GM19193 (cell line): ENCODE data around the gene CDYL.

Experiments used
- POLR2A ChIP-seq: IDR thresholded peaks from 4 replicates; pipeline ENCODE4 v1.6.1; 2011; ENCODE audit not compliant: insufficient read depth, insufficient read length; ENCODE audit errors: extremely low read depth

The CDYL gene

DNA sequence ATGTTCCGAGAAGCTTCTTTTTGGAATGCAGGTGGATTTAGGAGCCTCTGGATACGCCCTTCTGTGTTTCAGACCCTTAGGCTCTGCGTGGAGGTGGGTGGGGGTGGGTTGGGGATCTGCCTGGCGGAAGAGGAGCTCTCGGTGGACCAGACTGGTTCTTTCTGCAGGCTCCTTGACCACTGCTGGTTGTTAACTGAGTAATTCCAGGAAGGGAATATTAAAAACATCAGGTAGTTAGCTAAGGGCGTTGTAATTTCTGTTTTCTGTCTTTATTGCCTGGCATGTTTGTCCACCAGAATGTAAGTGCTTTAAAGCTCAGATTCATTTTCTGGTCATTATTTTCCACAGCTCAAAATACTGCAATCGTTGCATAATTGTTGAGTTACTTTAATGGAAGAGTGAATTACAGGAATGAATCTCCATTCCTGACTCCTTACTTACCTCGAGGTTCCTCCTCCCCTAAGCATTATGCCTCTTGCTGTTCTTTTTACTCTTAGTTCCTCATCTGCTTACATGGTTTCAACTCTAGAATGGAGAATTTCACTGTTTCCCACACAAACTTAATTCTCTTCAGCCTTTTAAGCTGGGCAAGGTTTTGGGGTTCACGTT lies 5.9 kb downstream of the CDYL start:
- TF ChIP-seq POLR2A, result no peak

DNA sequence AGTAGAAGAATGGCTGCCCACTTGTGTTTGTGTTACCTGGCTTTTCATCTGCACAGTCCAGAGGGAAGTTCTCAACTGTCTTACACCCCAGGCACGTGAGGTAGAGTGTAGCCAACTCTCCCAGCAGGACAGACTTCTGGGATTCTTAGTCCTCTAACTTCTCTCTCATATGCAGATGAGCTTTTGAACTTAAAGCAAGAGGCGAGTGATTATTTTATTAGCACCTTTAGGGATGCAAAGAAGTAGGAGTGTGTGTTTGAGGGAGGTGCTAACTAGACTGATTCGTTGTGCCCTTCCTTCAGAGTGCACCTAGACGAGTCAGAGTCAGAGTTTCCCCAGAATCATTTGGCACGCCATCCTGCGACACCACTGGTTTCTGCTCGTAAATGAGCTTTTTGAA lies 10.8 kb downstream of the CDYL start:
- no peak for TF ChIP-seq POLR2A

DNA sequence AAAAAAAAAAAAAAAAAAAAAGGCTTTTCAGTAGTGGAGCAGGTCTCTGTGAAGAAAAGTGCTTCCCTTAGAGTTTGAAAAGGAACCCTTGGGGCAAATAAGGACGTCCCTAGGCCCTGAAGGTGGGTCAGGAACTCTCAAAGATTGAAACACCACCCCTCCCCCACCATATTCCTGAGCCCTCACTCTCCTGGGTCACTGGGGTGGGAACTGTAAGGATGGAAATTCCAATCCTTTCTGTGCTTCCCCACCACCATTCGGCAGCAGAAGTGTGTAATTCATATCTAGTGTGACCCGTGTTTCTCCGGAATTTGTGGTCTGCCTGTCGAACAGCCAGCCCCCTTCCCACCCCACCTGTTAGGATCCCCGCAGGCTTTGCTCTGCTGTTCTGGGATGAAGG lies 12.3 kb downstream of the CDYL start:
- TF ChIP-seq POLR2A, result no peak

DNA sequence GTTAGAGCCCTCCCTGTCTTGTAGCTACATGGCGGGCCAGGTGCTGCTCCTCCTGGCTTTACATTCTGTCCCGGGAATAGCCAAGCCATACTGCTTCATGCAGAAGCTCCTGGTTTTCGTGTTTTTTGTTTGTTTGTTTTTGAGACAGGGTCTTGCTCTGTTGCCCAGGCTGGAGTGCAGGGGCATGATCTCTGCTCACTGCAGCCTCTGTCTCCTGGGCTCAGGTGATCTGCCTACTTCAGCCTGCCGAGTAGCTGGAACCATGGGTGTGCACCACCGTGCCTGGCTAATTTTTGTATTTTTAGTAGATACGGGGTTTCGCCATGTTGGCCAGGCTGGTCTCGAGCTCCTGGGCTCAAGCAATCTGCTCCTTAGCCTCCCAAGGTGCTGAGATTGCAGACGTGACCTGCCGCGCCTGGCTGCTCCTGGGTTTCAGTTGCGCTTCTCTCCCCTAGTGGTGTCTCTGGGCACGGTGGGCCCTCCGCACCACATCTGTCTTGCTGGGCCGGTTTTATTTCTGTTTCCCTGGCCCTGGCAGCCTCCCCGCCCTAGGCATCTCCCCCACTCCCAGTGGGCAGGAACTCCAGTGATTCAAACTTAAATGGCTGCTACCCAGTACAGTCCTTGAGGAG lies 12.9 kb downstream of the CDYL start:
- TF ChIP-seq POLR2A, result no peak

DNA sequence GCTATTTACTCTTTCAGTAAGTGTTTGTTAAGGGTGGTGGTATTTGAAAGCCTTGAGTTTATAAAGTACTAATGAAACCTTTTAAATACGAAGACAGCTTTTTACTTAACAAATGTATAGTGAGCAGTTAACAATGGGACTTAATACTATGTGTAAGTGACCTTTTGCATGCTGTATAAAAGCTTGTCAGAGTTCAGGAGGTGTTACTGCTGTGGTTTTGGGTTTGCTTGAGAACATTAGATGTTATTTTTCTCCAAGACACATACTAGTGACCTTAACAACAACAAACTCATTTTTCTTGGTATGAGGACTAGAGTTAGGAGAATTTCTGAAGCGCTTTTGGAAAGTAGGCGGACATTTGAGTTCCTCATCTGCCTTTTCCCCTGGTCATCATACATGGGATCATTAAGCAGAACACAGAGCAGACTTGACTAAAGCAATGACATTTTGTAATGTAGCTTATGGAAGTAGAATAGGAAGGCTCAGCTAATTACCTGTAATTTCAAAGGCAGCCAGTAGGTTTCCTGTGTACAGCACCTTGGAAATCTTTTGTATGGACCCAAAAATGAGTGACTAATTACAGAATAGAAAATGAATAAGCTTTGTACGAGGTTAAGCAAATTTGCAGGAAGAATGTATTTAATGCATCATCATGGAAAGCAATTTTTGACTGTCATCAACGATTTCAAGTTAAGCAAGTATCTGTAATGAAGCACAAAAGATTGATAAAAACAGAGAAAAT lies 14.1 kb downstream of the CDYL start:
- no peak for TF ChIP-seq POLR2A

DNA sequence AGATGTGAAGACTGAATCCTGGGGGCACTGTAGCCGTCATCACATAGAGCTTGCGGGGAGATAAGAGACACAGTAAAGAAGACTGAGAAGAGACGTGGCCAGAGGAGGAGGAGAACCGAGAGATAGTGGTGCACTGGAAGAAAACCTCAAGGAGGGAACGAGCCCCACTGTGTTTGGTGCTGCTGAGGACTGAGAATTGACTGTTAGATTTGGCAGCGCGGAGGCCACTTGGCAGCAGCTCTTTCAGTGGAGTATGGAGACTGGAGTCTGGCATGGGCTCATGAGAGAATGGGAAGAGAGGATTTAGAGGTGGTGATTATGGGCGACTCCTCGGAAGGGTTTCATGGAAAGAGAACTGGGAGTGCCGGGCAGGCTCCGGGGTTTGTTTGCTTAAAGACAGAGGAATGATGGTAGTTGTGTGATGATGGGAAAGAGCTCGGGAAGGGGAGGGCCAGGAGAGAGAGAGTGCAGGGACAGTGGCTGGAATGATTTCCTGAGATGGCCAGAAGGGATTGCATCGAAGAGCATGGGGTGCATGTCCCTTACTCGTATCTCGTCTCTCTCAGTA lies 18.0 kb downstream of the CDYL start:
- no peak for TF ChIP-seq POLR2A

DNA sequence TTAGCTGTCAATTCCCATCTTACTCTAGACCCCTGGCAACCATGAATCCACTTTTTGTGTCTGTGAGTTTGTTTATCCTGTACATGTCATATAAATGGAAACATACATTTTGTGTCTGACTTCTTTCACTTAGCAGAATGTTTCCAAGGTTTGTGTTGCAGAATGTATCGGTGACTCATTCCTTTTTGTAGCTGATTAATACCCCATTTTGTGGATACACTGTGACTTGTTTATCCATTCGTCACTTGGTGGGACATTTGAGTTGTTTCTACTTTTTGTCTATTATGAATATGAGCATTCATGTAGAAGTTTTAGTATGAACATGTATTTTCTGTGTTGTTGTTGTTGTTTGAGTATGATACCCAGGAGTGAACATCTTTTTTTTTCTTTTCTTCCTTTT lies 21.4 kb downstream of the CDYL start:
- no peak for TF ChIP-seq POLR2A

DNA sequence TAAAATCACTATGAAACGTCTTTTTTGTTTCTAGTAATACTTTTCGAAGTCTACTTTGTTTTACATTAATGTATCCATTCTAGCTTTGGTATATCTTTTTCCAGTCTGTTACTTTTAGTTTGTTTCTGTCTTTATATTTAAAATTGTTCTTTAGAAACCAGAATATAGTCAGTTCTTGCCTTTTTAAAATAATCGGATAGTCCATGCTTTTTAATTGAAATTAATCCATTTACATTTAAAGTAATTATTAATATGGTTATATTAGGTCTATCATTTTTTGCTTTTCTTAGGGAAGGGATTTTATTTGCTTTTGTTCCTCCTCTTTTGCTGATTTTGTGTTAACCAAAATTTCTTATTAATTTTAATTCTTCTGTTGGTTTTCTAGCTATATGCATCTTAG lies 23.7 kb downstream of the CDYL start:
- no peak for TF ChIP-seq POLR2A

DNA sequence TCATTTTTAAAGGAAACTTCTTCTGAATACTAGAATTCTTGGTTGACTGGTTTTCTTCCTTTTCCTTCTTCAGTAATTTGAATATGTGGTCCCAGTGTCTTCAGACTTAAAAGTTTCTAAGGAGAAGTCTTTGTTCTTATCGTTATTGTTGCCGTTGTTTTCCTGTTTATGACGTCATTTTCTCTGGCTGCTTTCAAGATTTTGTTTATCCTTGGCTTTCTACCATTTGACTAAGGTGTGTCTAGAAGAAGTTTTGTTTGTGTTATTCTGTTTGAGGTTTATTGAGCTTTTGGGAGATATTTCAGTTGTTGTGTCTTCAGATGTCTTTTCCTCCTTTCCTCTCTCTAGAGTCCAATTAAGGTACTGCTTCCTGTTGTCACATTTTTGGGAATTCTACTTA lies 24.5 kb downstream of the CDYL start:
- no peak for TF ChIP-seq POLR2A

DNA sequence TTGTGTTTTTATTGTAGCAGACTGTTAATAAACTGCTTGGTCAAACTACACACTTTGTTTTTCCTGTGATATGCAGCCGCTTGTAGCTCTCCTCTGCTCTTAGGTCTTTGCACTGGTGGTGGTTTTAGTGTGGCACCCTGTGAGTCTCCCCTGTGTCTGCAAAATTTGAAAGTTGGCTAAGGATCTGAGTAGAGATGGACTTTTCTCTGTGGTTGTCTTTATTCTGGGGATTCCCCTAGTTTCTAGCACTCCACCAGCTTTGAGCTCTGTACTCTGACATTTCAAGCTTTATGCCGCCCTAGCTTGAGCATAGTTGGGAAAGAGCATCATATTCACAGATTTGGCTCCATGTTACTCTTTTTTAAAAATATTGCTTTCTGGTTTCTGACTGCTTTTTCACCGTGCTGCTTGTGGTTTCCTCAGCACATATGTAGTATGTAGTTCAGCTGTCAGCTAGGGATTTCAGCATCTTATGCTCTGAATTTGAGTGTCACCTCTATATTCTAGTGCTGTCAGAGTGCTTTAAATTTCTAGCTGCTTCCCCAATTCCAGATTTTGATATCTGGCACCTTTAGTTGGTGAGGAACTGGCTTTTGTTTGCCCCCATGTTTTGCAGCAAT lies 25.4 kb downstream of the CDYL start:
- no peak for TF ChIP-seq POLR2A

DNA sequence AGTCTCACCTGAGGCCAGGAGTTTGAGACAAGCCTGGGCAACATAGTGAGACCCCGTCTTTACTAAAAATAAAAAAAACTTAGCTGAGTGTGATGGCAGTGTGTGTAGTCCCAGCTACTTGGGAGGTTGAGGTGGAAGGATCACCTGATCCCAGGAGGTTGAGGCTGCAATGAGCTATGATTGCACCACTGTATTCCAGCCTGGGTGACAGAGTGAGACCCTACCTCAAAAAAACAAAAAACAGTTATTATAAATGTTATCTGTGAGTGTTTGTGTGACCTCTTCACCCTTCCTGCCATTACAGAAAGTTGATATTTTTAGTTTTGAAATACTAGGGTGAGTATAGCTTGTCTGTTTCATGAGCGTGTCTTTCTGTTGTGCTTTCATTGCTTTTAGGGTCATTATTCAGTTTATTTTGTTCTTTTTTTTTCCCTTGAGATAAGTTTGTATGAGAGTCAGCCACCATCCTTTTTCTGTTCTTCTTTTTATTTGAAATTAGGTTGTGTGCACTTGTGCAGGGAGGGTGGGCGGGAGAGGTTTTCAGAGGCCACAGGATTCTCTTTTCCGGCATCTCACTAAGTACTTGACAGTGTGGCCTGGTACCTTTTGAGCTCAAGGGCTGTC lies 26.2 kb downstream of the CDYL start:
- no peak for TF ChIP-seq POLR2A

DNA sequence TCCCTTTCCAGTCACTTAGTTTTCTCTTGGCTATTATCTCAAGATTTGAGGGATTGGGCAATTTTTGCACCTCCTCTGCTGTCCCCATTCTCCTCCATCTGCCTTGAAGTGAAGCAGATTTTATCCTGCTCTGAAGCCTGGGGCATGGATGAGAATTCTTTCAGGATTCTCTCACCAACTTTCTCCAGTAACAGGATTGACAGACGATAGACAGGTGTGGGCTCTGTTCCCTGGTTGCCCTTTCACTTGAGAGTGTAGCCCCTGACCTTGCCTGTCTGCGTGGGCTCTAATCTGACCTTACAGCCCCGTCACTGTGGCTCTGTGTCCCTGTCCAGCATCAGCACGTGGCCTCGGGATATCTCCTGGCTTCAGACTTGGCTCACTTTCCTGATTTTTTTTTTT lies 27.1 kb downstream of the CDYL start:
- TF ChIP-seq POLR2A, result no peak

DNA sequence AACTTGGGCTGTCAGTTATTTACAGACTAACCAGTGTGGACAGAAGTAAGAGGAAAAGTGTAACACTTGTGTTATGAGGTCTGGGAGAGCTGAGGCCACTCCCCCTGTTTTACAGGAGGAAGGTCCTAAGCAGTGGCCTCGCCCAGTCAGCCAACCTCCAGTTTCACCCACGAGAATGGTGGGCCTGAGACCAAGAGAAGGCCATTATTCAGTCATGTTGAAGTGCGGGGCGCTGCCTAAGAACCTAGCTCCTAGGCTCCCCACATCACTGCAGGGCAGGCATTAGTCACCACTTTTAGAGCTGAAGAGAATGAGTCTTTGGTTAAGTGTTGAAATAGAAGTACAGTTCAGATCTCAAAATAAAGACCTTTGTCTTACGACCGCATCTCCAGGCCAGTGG lies 27.9 kb downstream of the CDYL start:
- no peak for TF ChIP-seq POLR2A

DNA sequence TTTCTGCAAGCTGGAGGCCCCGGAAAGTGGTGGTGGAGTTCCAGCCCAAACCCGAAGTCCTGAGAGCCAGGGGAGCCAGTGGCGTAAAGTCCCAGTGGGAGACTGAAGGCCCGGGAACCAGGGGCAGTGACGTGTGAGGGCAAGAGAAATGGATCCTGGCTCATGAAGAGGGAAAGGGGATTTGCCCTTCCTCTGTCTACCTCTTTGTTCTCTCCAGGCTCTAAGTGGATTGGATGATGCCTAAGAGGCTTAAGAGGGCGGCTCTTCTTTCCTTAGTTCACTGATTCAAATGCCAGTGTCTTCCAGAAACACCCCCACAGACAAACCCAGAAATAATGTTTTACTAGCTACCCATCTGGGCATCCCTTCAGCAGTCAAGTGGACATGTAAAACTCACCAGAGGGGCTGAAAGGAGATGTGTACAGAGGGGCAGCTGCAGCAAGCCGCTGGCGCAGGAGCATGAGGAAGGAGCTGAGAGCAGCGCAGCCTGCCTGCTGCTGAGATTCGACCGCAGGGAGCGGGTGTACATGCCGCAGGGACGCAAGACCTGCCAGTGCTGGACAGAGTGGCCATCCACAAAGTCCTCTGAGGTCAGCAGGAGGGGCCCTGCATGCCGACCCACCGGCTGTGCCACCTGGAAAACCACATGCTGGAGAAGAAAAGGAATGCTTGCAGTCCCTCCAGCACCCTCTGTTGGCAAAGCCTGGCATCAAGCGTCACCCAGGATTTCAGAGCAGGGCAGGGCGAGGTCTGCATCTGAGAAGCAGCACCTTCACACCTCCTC lies 29.5 kb downstream of the CDYL start:
- no peak for TF ChIP-seq POLR2A

DNA sequence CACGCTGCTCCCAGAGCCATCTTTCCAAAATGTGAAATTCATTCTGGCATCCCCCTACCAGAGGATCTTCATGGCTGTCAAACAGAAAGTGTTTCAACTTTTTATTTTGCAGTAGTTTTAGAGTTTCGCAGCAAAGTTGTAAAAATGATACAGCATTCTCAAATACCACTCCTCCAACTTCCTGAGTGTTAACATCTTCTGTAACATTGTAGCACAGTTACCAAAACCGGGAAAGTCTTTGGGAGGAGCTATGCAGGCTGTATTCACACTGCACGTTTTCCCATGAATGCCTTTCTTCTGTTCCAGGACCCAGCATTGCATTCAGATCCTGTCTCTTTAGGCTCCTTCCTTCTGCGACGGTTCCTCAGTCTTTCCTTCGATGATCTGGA lies 30.1 kb downstream of the CDYL start:
- TF ChIP-seq POLR2A, result no peak

DNA sequence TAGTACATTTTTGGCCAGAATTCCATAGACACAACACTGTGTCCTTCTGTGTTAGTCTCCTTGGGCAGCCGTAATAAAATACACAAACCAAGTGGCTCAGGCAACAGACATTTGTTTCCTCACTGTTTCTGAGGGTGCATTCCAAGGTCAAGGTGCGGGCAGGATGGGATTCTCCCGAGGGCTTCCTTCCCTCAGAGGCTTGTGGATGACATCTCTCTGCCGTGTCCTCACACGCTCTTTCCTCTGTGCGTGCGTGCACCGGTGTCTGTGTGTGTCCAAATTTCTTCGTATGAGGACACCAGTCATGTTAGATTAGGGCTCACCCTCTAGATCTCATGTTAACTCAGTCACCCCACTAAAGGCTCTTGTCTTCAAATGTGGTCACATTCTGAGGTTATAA lies 30.6 kb downstream of the CDYL start:
- TF ChIP-seq POLR2A, result no peak
